ENCODE measurements around the gene DIDO1. TPM values are rescaled to one million over a fixed set of nuclear protein-coding genes. Genes with fewer than 3 reads are reported as not detected.

DIDO1 gene
- total and polyA plus RNA-seq, 2 of the 4 experiments (the other 2 are of a cell fraction): 21.8 to 28.1 TPM

- Histone ChIP-seq H4K91ac (ENCODE audit: insufficient read depth, low read depth, low read length) (no peak overlapping the region; the same call in 1 of the 2 replicates), H3K27ac (ENCODE audit: insufficient read depth, low read length) (peak overlapping the region; percentile 54; the same call in 1 of the 2 replicates), H3K4ac (ENCODE audit: low read depth, low read length) (peak overlapping the region; percentile 73), H2AFZ (replicated peaks; ENCODE audit: low read length, poor library complexity) (no peak overlapping the region), H4K8ac (ENCODE audit: low read depth in 2 of 2, low read length in 2 of 2) (no peak overlapping the region), H3K4me2 (ENCODE audit: low read depth, low read length) (peak overlapping the region; percentile 92), H2BK5ac (ENCODE audit: low read depth, low read length, poor library complexity, severe bottlenecking) (peak overlapping the region; percentile 91), H3K4me3 (ENCODE audit: insufficient read depth, low read depth, low read length) (peak overlapping the region; percentile 99), H3K56ac (ENCODE audit: extremely low read depth, insufficient read depth, low read length) (no peak overlapping the region), H2BK120ac (ENCODE audit: low read depth, low read length) (no peak overlapping the region), H3K27me3 (ENCODE audit: control insufficient read depth, insufficient read depth, low read length) (no peaks in the 10 kb centered on the region), H2BK20ac (ENCODE audit: low read depth, low read length) (no peak overlapping the region), H3K36me3 (ENCODE audit: control insufficient read depth, insufficient read depth, low read length) (no peaks in the 10 kb centered on the region), H4K5ac (ENCODE audit: low read depth, low read length) (no peak overlapping the region), H3K9me3 (ENCODE audit: control insufficient read depth, insufficient read depth, low read length) (no peaks in the 10 kb centered on the region), H2BK15ac (ENCODE audit: low read depth, low read length) (no peak overlapping the region), H3K4me1 (ENCODE audit: control insufficient read depth, insufficient read depth, low read length) (peaks cover 22% of the 10 kb centered on the region), H2AK5ac (ENCODE audit: low read depth, low read length) (no peak overlapping the region; the same call in 1 of the 2 replicates), H3K9ac (ENCODE audit: low read depth, low read length) (peak overlapping the region; percentile 95), H2AK9ac (replicated peaks; ENCODE audit: low read depth, low read length, poor library complexity) (no peak overlapping the region), H3K9me1 (ENCODE audit: insufficient read depth, low read length) (peaks cover 22% of the 10 kb centered on the region), H3K18ac (ENCODE audit: low read depth, low read length) (no peak overlapping the region), H3K14ac (replicated peaks; ENCODE audit: low read depth, low read length) (peak overlapping the region; percentile 32), H3K79me1 (ENCODE audit: low read depth in 1 of 2, low read length in 2 of 2) (peaks cover 10 to 74% of the 10 kb centered on the region in 2 experiments), H4K20me1 (ENCODE audit: insufficient read depth, low read length) (peaks cover 73% of the 10 kb centered on the region), H3K23ac (ENCODE audit: low read depth, low read length) (peak overlapping the region; percentile 55)
- TF ChIP-seq SMC3 (IDR thresholded peaks at IDR 0.05; ENCODE audit: low read depth, low read length) (no peak), CEBPB (IDR thresholded peaks at IDR 0.05; ENCODE audit: low read depth, low read length) (peak; percentile 39), RAD21 (IDR thresholded peaks at IDR 0.05; ENCODE audit: low read length) (no peak)
- peak; percentile 34 for DNase-seq
- in situ Hi-C loops (cut with MboI; ENCODE audit: low sequenced_read_pairs): no loop called here
- BruUV-seq (replicated peaks): TSS peak; percentile 15
- POLR2A ChIA-PET (ENCODE audit: unreplicated experiment): no interaction called here
- intact Hi-C loops (cut with micrococcal nuclease): loop anchor here (2.0 kb wide), 1 partner anchor 24 kb away; no protein-coding TSS in a partner anchor
- dilution Hi-C loops (cut with HindIII; ENCODE audit: low sequenced_read_pairs, unreplicated experiment): no loop called here
- CTCF ChIA-PET: no interaction called here
- no peak for ATAC-seq (ENCODE audit: low read depth)
- 11% methylated on average over 5 of the region's 12 CpGs; no CpG with 5 or more reads in 1 of the 2 experiments for WGBS, 2 experiments (ENCODE audit: extremely low coverage in 2 of 2, insufficient read length in 1 of 2)
Measured at GRCh38 chr20:62924442-62925075, 1.7 kb downstream of the DIDO1 start.

Measured in IMR-90 (cell line).